H9 (cell line): Measurements from ENCODE around the gene HLA-DOB. TPM values are rescaled to one million over a fixed set of nuclear protein-coding genes. Genes with fewer than 3 reads are reported as not detected.

Experiments used
- DNase-seq: peaks from one replicate; pipeline ENCODE4 v3.0.0-alpha.2; 2017
- H2AFZ ChIP-seq: one replicate; pipeline ENCODE4 v1.6.1; 2013; ENCODE audit warnings: mild to moderate bottlenecking, low read length, control low read depth, moderate library complexity
- H2AK5ac ChIP-seq: 2 replicates; pipeline ENCODE4 v1.6.1; 2013; ENCODE audit warnings: low read length, control low read depth, mixed read lengths; ENCODE audit not compliant: insufficient read length
- H2BK120ac ChIP-seq: one replicate; pipeline ENCODE4 v1.6.1; 2013; ENCODE audit warnings: low read depth, mild to moderate bottlenecking, low read length, control low read depth, inconsistent platforms; ENCODE audit not compliant: poor library complexity, severe bottlenecking
- H2BK12ac ChIP-seq: 2 replicates; pipeline ENCODE4 v1.6.1; 2013; ENCODE audit warnings: low read length, control low read depth, mixed read lengths, low read depth; ENCODE audit not compliant: insufficient read length
- H2BK15ac ChIP-seq: 2 replicates; pipeline ENCODE4 v1.6.1; 2013; ENCODE audit warnings: low read depth, low read length, control low read depth
- H2BK20ac ChIP-seq: one replicate; pipeline ENCODE4 v1.6.1; 2013; ENCODE audit warnings: low read depth, mild to moderate bottlenecking, low read length, control low read depth, inconsistent platforms; ENCODE audit not compliant: poor library complexity, severe bottlenecking
- H2BK5ac ChIP-seq: 2 replicates; pipeline ENCODE4 v1.6.1; 2013; ENCODE audit warnings: low read length, control low read depth, mixed read lengths; ENCODE audit not compliant: insufficient read length
- H3K14ac ChIP-seq: 2 replicates; pipeline ENCODE4 v1.6.1; 2013; ENCODE audit warnings: low read length, control low read depth; ENCODE audit not compliant: insufficient read depth
- H3K18ac ChIP-seq: 2 replicates; pipeline ENCODE4 v1.6.1; 2013; ENCODE audit warnings: low read depth, mild to moderate bottlenecking, mixed read lengths, low read length, control low read depth; ENCODE audit not compliant: insufficient read length
- H3K23ac ChIP-seq: 2 replicates; pipeline ENCODE4 v1.6.1; 2013; ENCODE audit warnings: low read length, control low read depth, mixed read lengths, low read depth; ENCODE audit not compliant: insufficient read length
- H3K23me2 ChIP-seq: 2 replicates; pipeline ENCODE4 v1.6.1; 2013; ENCODE audit warnings: low read depth, mild to moderate bottlenecking, mixed read lengths, low read length, control low read depth; ENCODE audit not compliant: insufficient read length, poor library complexity, severe bottlenecking
- H3K27ac ChIP-seq: 2 replicates; pipeline ENCODE4 v1.5.1; 2013; ENCODE audit warnings: low read length, control low read depth, mixed read lengths, low read depth; ENCODE audit not compliant: insufficient read length
- H3K27me3 ChIP-seq: 2 replicates; pipeline ENCODE4 v1.6.1; 2013; ENCODE audit warnings: low read length, control low read depth, inconsistent platforms; ENCODE audit not compliant: insufficient read depth
- H3K4ac ChIP-seq: 2 replicates; pipeline ENCODE4 v1.6.1; 2013; ENCODE audit warnings: low read depth, mild to moderate bottlenecking, control low read depth, inconsistent platforms, low read length, moderate library complexity
- H3K4me1 ChIP-seq: 2 replicates; pipeline ENCODE4 v1.6.1; 2013; ENCODE audit warnings: low read length, control low read depth, inconsistent platforms; ENCODE audit not compliant: insufficient read depth
- H3K4me2 ChIP-seq: 2 replicates; pipeline ENCODE4 v1.6.1; 2013; ENCODE audit warnings: low read length, control low read depth, mixed read lengths; ENCODE audit not compliant: insufficient read length, insufficient read depth
- H3K56ac ChIP-seq: 2 replicates; pipeline ENCODE4 v1.6.1; 2013; ENCODE audit warnings: low read depth, mild to moderate bottlenecking, mixed read lengths, low read length, control low read depth; ENCODE audit not compliant: insufficient read length
- H3K79me1 ChIP-seq: 2 replicates; pipeline ENCODE4 v1.6.1; 2013; ENCODE audit warnings: low read depth, mild to moderate bottlenecking, moderate library complexity, low read length, control low read depth, inconsistent platforms; ENCODE audit not compliant: insufficient read depth, poor library complexity, severe bottlenecking
- H3K79me2 ChIP-seq: 2 replicates; pipeline ENCODE4 v1.6.1; 2013; ENCODE audit warnings: low read length, control low read depth, inconsistent platforms; ENCODE audit not compliant: insufficient read depth
- H3K9ac ChIP-seq: 2 replicates; pipeline ENCODE4 v1.6.1; 2013; ENCODE audit warnings: low read length, control low read depth, mixed read lengths; ENCODE audit not compliant: insufficient read length; ENCODE audit errors: extremely low read depth
- H3K9me3 ChIP-seq: one replicate; pipeline ENCODE4 v1.6.1; 2013; ENCODE audit warnings: low read depth, low read length, inconsistent platforms; ENCODE audit not compliant: control insufficient read depth
- H3T11ph ChIP-seq: one replicate; pipeline ENCODE4 v1.6.1; 2013; ENCODE audit warnings: mild to moderate bottlenecking, low read length, control low read depth, inconsistent platforms
- H4K20me1 ChIP-seq: one replicate; pipeline ENCODE4 v1.6.1; 2013; ENCODE audit not compliant: control insufficient read depth, insufficient read length, insufficient read depth
- H4K5ac ChIP-seq: 2 replicates; pipeline ENCODE4 v1.6.1; 2013; ENCODE audit warnings: low read depth, mild to moderate bottlenecking, mixed read lengths, low read length, control low read depth; ENCODE audit not compliant: insufficient read length
- H4K8ac ChIP-seq: replicated peaks from 2 replicates; pipeline ENCODE4 v1.6.1; 2013; ENCODE audit warnings: low read length, control low read depth, mixed read lengths, low read depth; ENCODE audit not compliant: insufficient read length
- H4K91ac ChIP-seq: 2 replicates; pipeline ENCODE4 v1.6.1; 2013; ENCODE audit warnings: low read depth, mild to moderate bottlenecking, moderate library complexity, mixed read lengths, low read length, control low read depth; ENCODE audit not compliant: insufficient read length
- H3K27ac Mint-ChIP-seq, 3 experiments: 2 replicates in 2 of 3; 3 replicates in 1 of 3; pipeline ENCODE4 v1.8.0; 2020 to 2021; ENCODE audit warnings: mixed read lengths in 3 of 3, mild to moderate bottlenecking in 1 of 3, moderate library complexity in 1 of 3
- H3K27me3 Mint-ChIP-seq: 2 replicates; pipeline ENCODE4 v1.8.0; 2021; ENCODE audit warnings: low read depth, mild to moderate bottlenecking, moderate library complexity, mixed read lengths
- H3K36me3 Mint-ChIP-seq, 3 experiments: 2 replicates in 2 of 3; 3 replicates in 1 of 3; pipeline ENCODE4 v1.8.0; 2020 to 2021; ENCODE audit warnings: low read depth in 3 of 3, mixed read lengths in 3 of 3; ENCODE audit not compliant: insufficient read depth in 1 of 3
- H3K4me1 Mint-ChIP-seq, 2 experiments: 2 replicates each; pipeline ENCODE4 v1.8.0; 2020; ENCODE audit warnings: mixed read lengths in 2 of 2
- H3K4me3 Mint-ChIP-seq, 2 experiments: 2 replicates in 1 of 2; 3 replicates in 1 of 2; pipeline ENCODE4 v1.8.0; 2020 to 2021; ENCODE audit warnings: mild to moderate bottlenecking in 2 of 2, mixed read lengths in 2 of 2, moderate library complexity in 1 of 2
- H3K9me3 Mint-ChIP-seq, 2 experiments: 2 replicates in 1 of 2; 3 replicates in 1 of 2; pipeline ENCODE4 v1.8.0; 2020; ENCODE audit warnings: mild to moderate bottlenecking in 2 of 2, mixed read lengths in 2 of 2, moderate library complexity in 1 of 2
- CTCF ChIP-seq: fragments of 200-600 bp; sonication (generic); conservative IDR thresholded peaks from 3 replicates; pipeline ENCODE4 v1.8.0; 2021; ENCODE audit warnings: antibody characterized with exemption, mild to moderate bottlenecking
- WGBS: extraction: QIAGEN DNeasy Blood & Tissue Kit; methylation state at CpG from one replicate; pipeline ENCODE4 v1.1.7; 2013; ENCODE audit warnings: missing lambda C conversion rate, low lambda C conversion rate, mixed read lengths; ENCODE audit not compliant: insufficient read length; ENCODE audit errors: extremely low coverage; 5-methylcytosine and 5-hydroxymethylcytosine counted together
- total RNA-seq: library from RNA; stranded (reverse); gene quantifications from 2 replicates; pipeline ENCODE4 v1.2.1, GENCODE V29; 2021

HLA-DOB gene
- total RNA-seq, 1 experiment from 2014 or later = 0.20 TPM

GRCh38 chr6:32790306-32790705, 26.5 kb downstream of the HLA-DOB start:
- Histone ChIP-seq H2BK12ac (no peak overlapping the region), H2BK120ac (no peak overlapping the region), H4K8ac (no peak overlapping the region), H3K4me1 (no peaks in the 10 kb centered on the region), H4K5ac (no peak overlapping the region), H3K79me2 (no peaks in the 10 kb centered on the region), H2AFZ (no peak overlapping the region), H3K4me2 (no peak overlapping the region), H3K27ac (no peak overlapping the region), H2AK5ac (no peak overlapping the region), H2BK15ac (no peak overlapping the region), H3K56ac (no peak overlapping the region), H3K9ac (no peak overlapping the region), H3T11ph (no peak overlapping the region), H3K9me3 (no peaks in the 10 kb centered on the region), H2BK20ac (no peak overlapping the region), H2BK5ac (no peak overlapping the region), H3K23ac (no peak overlapping the region), H3K23me2 (no peaks in the 10 kb centered on the region), H3K79me1 (no peaks in the 10 kb centered on the region), H3K14ac (no peak overlapping the region), H3K4ac (no peak overlapping the region), H4K20me1 (no peaks in the 10 kb centered on the region), H4K91ac (no peak overlapping the region), H3K18ac (no peak overlapping the region), H3K27me3 (no peaks in the 10 kb centered on the region)
- no CpG with 5 or more reads among the region's 2 CpGs for WGBS
- Mint-ChIP-seq H3K27me3 (peaks cover 8% of the 10 kb centered on the region), H3K27ac (no peak overlapping the region), H3K4me1 (peaks cover 9 to 10% of the 10 kb centered on the region in 2 experiments), H3K36me3 (no peaks in the 10 kb centered on the region), H3K4me3 (no peak overlapping the region), H3K9me3 (no peaks in the 10 kb centered on the region; a peak in 1 of 5 replicates)
- no peak for DNase-seq
- TF ChIP-seq CTCF = no peak
